ENCODE results near the gene PSME3.

GRCh38 chr17:42878123-42878880 lies 45.1 kb downstream of the PSME3 start:
- TF ChIP-seq CTCF (conservative IDR thresholded peaks at IDR 0.05): no peak
- no peak for TF ChIP-seq EZH2 (IDR thresholded peaks at IDR 0.05; ENCODE audit: low read depth)

Data from PC-9 (cell line).